Measurements from ENCODE around the gene REM2.

REM2 gene

DNA sequence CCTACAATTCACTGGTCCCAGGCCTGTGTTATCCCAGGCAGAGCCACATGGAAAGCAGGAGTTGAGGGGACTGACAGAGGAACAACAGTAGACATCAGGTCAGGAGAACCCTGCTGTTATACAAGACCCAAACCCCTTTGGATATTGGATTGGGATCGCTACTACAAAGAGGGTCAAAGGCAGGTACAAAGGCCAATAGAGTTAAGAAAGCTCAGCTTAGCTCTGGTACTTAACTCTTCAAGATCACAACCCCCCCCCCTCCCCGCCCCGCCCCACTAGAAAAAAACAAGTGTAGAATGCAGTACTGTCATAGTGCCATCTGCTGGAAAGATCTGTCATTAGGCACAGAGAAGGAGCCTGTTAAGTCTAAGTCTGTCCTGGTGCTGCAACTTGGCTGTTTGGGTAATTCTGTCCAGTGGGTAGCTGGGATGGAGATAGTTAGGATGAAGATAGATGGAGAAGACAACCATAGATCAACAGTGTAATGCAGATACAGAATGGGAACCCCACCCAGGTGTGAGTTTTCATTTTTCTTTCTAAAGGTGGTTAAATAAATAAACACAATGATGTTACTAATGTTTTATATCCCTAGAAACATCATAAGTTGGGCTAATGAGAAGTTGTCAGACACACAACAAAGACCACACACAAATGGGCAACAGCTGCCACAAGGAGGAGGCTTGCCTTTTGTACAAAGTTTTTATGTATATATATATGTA, 17.2 kb downstream of the REM2 start:
- peak; percentile 87 for DNase-seq

- DNase-seq, result no peak
Observed at GRCh38 chr14:22901799-22902198, 18.8 kb downstream of the REM2 start.

GRCh38 chr14:22903742-22904087, 20.7 kb downstream of the REM2 start:
- DNase-seq, result no peak

DNA sequence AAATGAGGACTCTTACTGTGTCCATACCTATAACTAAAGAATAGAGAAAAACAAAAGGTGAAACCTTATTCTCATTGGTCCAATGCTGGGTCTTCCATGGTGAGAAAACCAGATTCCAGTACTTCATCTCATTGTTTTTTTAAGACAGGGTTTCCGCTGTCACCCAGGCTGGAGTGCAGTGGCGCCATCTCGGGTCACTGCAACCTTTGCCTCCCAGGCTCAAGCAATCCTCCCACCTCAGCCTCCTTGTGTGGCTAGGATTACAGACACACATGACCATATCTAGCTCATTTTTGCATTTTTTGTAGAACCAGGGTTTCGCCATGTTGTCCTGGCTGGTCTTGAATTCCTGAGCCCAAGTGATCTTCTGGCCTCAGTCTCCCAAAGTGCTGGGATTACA, 22.6 kb downstream of the REM2 start:
- DNase-seq, result no peak

DNA sequence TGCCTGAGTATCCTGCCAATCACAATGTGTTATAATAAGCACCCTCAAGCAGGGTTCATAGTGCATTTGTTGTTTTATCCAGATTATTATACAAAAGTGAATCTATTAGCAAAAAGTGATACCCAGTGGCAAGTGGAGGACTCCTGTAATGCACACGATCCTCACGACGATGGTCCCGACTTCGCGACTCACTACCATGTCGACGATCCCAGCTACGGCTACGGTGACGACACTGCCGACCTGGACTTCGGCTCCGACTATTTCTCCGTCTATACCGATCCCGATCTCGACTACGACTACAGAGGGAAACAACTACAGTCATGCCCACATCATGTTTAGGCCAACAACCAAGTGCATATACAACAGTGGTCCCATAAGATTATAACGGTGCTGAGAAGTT, 23.1 kb downstream of the REM2 start:
- DNase-seq, result no peak

DNA sequence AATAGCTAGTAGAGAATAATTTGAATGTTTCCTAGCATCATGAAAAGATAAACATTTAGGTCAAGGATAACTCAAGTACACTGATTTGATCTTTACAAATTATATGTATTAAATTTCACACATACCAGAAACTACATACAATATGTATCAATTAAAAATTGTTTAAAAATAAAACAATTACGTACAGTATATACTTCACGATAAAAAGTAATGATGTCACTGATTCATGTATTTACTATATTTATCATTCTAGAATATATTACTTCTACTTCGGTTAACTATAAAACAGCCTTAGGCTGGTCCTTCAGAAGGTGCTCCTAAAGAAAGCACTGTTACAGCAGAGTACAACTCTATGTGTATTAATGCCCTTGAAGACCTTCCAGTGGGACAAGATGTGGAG, 24.4 kb downstream of the REM2 start:
- no peak for DNase-seq

DNA sequence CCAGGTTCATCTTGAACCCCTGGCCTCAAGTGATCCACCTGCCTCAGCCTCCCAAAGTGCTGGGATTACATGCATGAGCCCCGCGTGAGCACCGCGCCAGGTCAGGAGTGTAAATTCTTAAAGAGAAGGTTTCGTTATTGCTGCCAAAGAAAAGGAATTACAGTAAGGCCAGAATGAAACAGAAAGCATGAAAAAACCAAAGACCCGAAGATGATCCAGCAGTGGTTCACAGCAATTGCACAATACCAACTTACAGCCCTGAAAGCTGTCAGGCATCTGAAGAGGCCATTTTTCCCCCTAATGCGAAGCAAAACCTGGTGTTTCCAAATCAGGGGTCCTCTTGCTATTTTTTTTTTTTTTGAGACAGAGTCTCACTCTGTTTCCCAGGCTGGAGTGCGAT, 25.6 kb downstream of the REM2 start:
- peak; percentile 32 for DNase-seq

- no peak for DNase-seq
Observed at GRCh38 chr14:22910916-22911315, 27.9 kb downstream of the REM2 start.

GRCh38 chr14:22914836-22915235, 31.8 kb downstream of the REM2 start:
- DNase-seq, result peak; percentile 36

GRCh38 chr14:22915886-22916521, 33.0 kb downstream of the REM2 start:
- peak; percentile 63 for DNase-seq

- peak; percentile 100 for DNase-seq
Observed at GRCh38 chr14:22918804-22919600, 36.0 kb downstream of the REM2 start, which contains the start of gene RBM23. Gene RBM23 (minus strand): TSS chr14:22919149.

GRCh38 chr14:22919601-22919921, 36.5 kb downstream of the REM2 start:
- no peak for DNase-seq

DNA sequence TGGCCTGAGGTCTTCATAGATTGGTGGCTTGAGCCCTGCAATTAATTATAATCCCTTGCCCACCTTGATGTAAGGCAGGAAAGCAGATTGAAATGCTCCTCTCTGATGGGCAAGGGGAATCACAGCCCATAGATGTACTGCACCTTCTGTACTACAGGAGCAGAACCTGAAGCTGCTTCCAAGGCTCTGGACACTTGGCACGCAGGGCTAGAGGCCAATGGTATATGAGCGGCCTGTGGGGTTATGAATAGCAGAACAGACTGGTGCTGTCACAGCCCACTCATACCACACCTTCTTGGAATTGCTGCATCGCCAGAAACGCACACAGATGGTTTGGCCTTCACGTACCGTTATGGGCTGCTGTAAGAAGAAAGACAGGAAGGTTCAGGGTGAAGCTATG, 37.7 kb downstream of the REM2 start:
- DNase-seq, result no peak

DNA sequence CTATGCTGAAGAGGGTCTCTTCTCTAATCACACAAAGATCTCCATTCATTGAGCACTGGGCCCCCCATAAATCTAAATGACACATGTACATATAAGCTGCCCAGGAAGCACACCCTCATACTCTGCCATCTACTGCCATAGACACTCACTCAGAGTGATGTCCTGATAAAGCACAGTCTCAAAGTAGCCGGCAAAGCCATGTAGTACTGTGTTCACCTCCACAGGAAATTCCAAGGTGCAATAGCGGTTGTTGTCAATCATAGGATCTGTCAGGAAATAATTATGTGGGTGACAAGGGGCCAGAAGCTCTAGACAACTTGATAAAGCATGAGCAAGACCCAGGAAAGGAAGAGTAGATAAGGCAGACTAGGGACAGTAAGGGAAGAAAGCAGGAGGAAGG, 39.3 kb downstream of the REM2 start:
- no peak for DNase-seq

GRCh38 chr14:22923746-22924145, 40.7 kb downstream of the REM2 start:
- no peak for DNase-seq

- DNase-seq, result no peak
Observed at GRCh38 chr14:22925513-22925912, 42.5 kb downstream of the REM2 start.

- DNase-seq, result no peak
Observed at GRCh38 chr14:22926316-22926715, 43.3 kb downstream of the REM2 start.

DNA sequence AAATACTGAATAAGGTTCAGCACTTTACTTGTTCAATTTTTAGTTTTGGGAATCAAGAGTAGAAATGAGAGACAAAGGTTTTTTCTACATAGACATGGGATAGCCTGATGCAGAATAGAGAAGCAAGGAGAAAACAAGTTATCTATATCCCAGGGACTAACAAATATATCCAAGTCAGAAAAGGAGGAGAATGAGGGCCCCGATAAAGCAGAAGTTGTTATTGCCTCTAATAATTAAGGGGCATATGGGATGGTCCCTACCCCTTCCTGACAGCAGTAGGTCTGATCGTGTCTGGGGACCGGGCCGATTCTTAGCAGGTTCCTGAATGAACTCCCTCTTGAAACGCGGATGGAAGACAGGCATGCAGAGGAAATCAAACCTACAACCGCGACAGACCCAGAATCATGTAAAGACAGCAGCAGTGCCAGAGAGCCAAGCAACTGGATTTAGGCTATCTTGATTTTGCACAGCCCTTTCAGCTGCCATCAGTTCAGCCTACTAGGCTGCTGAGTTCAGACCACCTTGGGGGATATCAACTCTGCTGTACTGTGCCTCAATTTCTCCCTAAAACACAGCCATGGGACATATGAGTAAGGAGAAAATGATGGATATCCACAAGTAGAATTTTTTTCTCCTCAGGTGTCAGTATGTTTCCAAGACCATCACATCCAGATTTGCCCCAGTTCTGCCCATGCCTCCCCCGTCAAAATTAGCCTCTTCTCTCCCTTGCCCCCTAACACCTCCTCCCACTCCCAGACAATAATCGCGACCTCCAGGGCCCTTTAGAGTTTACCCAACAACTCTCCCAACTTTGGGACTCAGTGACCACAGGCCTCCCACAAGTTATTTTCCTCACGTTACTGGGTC, 45.4 kb downstream of the REM2 start:
- DNase-seq, result peak; percentile 55

DNA sequence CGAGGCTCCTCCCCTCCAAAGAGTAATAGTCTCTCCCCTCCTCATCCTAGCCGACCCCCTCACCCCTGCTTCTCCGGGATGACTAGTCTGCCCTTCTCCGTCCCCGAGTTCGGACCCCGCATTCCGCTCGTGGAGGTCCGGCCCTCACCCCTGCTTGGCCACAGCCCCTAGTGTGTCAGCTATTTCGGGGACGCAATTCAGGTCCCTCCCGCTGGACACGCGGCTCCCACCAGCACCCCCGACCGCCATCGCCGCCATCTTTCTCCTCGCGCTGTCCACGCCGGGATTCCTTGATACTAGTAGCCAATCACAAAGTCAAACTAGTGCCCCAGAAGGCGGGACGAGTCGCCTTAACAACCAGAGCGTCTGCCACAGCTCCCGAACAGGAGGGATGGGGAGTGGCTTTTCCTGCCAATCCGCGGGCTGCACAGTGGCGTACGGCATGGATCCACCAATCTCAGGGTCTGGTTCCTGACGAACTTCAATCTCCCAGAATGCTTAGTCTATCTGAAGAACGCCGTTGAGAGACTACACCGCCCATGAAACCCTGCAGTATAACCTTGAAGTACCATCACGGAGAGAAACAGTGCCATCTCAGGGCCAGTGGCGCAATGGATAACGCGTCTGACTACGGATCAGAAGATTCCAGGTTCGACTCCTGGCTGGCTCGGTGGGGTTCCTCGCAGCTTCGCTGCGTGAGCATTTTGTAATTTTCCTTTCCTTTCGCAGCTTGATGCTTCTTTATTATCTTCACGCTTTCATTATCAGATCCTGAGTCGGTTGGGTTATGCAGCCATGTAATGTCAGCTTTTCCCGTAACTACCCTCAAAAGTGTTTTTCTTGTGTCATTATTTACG, 46.3 kb downstream of the REM2 start, which contains the start of gene PRMT5:
Gene PRMT5, minus strand, starts transcription at position 273 of the 857 bp plus-strand sequence. Its CDS starts 15 bp downstream, at position 258.
- DNase-seq, result peak; percentile 100

GRCh38 chr14:22929961-22930364, 46.9 kb downstream of the REM2 start:
- DNase-seq, result no peak

GRCh38 chr14:22932146-22932545, 49.1 kb downstream of the REM2 start:
- DNase-seq, result no peak

DNA sequence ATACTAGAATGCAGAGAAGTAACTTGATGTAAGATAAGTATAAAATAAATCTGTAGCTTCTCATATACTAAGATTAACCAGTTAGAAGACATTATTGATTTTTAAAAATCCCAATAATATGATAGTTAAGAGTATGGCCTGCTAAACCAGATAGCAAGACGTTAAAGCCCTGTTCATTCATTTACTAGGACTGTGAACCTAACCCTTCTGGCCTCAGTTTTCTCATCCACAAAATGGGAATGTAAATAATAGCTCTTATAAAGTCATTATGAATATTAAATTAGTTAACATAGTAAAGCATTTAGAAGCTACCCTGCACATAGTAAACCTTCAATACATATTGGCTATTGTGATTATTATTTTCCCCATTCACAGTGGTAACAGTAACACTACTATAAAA, 52.1 kb downstream of the REM2 start:
- DNase-seq, result no peak
